ENCODE results near the gene CNGA3.
"Not testable (repeated sequence)": the region's sequence is repeated elsewhere in the genome, so short reads cannot be mapped to it uniquely, and the experiment has no call there.

The CNGA3 gene

DNA sequence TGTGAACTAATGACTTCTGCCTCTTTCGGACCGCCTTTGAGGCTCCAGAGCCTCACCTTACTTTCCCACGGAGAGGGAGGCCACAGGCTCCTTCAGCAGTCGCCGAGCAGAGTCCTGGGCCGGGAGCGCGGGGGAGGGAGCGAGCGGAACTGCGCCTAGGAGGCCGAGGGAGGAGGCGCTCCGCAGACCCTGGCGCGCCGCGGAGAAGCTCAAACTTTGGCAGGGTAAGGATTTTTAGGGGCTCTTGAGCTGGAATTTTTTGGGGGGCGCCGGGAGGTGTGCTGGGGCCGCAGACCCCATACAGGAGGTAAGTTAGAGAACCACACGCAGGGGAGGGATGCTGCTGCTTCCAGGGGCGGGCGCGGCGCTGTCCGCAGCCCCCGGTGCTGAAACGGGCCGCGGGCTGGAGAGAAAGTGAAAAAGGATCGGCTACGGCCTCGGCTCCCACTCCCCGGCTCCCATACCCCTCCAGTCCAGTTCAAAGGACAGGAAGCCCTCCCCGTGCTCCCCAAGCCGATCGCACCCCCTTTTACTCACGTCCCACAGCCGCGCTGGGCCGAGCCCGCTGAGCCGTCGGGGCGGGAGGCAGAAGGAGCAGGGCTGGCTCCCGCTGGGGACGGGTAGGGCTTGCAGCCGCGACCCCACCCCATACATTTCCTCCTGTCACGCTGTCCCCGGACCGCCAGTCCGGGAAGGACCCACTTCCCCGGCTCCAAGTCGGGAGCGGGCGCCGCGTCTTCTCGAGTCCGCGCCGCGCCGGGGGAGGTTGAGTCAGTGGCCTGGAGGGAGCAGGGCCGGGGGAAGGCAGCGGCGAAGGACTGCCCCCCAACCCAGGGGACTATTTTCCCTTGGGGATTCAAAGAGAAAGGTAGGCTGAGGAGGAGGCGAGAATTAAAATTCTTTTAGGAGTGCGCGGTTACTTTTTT is at the start of gene CNGA3:
TSS of gene CNGA3 (plus strand) at position 146 of the 926 bp plus-strand sequence. CDS start 23,520 bp downstream, outside the sequence.
- DNase-seq (ENCODE audit: low read depth in 1 of 2, low spot score in 1 of 2) = no peak

DNA sequence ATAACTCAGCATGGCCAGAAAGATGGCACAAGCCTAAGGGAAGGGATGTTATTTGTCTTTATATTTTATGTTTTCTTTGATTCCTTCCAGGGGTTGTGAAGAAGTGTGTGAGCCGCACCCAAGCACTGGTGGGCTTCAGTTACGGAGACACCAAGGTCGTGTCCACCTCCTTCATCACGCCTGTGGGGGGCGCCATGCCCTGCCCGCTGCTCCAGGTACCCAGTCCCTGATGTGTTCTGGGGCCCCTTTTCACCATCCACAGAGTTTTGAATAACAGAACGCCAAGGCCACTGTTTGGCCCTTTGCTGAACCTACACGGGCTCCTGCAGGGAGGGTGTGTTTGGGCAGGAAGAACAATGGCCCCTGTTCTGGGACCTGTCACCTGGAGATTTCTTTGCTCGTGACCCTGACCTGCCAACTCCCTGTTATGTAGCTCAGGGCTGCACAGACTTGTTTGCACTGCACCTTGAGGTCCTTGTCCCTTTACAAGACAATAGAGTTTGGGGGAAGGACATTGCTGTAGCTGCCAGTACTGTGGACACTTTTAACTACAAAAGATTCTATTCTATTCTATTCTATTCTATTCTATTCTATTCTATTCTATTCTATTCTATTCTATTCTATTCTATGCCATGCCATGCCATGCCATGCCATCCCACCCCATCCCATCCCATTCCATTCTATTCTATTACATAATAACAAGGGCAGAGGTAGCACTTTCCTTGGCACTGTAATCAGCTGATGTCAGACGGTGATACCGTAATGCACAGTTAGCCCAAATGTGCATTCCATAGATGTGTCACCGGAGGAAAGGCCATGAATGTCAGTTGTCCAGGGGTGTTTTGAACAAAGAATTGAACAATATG is 48.2 kb upstream of the CNGA3 start:
- DNase-seq (ENCODE audit: low read depth in 1 of 2, low spot score in 1 of 2) = no peak

DNA sequence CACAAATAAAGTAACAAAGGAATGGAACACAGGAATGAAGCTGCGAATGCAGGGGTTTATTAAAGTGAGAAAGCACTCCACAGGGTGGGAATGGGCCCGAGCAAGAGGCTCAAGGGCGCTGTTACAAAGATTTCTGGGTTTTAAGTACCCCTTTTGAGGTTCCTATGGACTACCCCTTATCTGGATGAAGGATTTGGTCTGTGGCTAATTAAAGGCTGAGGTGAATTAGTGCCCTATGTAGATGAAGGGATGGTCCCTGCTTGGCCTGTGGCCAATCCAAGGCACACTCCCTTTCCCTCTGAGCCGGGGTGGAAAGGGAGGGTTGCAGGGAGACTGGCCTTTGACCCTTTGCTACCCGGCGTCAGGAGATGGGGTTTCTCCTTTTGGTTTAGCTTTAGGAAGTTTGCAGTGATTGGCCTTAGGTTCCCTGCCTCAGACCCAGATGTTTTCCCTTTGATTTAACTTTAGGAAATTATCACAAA is 47.5 kb upstream of the CNGA3 start:
- DNase-seq (ENCODE audit: low read depth in 1 of 2, low spot score in 1 of 2) = no peak

DNA sequence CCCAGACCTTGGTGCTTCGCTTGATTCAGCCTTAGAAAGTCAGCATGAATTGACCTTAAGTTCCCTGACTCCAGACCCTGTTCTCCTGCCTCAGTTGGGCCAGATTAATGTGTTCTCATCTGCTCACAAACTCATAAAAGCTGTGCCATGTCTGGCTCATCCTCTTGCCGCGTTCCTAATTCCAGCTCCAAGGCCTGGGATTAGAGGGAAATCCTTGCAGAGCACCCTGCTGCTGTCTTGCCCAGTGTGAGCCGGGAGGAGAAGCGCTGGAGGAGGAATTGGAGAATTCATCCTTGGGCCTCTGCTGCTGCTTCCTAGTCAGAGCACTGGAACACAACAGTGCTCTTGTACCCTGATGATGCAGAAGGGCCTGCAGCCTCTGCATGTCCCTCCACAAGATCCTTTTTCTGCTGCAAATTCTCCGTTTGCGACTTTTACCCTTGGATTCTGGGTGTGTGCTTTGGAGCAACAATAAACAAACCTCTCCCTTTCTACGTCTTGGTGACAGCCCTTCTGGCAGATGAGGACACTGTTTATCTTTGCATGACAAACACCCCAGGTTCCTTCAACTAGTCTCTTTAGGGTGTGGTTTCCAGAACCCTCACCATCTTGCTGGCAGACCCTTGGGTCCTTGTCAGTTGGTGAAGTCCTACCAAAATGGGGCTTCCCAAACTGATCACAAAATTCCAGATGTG is 46.9 kb upstream of the CNGA3 start:
- no peak for DNase-seq (ENCODE audit: low read depth in 1 of 2, low spot score in 1 of 2)

DNA sequence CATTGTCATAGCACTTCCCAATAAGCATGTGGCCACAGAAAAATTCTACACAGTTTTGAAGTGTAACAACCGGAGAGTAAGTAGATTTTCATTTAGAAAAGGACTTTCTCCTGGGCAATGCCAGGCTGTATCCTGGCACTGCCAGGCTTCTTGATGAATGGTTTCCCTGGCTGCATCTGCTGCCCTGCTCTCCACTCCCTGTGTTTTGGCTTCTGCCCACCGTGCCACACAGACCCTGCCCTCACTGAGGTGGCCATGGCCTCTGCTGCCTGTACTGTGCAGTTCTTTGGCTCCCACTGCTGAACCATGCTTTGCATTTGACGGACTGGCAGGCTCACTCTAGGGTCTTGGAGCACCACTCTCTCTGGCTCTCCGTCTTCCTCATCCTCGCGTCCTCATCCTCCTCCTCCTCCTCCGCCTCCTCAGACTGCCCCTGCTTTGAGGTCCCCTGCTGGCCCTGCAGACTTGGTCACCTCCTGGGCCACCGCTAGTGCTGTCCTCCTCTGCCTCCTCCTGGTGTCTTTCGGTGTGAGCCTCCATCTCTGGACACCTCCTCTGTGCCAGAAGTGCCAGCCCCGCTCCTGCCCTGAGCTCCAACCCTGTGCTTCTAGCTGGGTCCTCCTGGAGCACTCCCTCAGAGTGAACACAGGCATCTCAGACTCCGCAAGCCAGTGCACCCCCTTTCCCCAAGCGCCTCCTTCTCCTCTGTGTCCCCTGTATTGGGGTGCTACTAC is 45.9 kb upstream of the CNGA3 start:
- DNase-seq (ENCODE audit: low read depth in 1 of 2, low spot score in 1 of 2) = no peak

DNA sequence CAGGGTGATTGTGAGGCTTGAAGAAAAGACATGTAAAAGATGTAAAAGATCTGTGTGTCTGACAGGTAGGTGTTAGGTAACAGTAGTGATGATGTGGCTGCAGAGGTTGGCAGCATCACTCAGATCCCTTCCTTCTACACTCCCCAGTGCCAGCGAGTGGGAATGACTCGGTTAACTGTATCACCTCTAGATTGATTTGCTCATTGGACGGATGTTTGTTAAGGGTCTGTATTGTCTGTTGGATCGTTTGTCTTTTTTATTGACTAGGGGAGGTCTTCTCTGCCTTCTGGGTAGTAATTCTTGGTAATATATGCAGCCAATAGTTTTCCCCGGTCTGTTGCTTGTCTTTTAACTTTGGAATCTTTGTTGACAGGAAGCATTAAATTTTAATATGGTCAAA is 44.8 kb upstream of the CNGA3 start:
- no peak for DNase-seq (ENCODE audit: low read depth in 1 of 2, low spot score in 1 of 2)

DNA sequence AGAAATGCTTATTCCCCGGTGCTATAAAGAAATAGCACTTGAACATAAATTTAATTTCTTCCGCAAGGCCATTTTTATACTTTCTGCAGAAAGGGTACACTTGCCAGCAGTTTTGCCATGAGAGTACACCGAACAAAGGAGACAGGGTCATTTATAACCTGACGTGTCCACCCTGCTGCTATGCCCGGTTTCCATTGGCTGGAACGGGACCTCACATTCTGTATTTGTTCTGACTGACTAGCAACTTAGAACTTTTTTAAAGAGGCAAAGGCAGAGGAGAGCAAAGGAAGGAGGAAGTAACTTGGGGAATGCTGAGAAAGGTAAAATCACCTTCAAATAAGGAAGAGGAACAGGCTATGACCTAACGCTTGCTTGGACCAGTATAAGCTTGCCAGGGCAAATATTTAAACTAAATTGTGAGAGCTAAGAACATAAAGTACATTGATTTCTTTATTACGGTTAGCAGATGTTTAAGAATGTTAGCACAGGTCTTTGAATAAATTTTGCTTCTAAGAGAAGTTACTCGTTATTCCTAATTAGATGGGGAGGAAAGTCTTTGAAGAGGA is 39.0 kb upstream of the CNGA3 start:
- not testable (repeated sequence) for DNase-seq (ENCODE audit: low read depth in 1 of 2, low spot score in 1 of 2)

DNA sequence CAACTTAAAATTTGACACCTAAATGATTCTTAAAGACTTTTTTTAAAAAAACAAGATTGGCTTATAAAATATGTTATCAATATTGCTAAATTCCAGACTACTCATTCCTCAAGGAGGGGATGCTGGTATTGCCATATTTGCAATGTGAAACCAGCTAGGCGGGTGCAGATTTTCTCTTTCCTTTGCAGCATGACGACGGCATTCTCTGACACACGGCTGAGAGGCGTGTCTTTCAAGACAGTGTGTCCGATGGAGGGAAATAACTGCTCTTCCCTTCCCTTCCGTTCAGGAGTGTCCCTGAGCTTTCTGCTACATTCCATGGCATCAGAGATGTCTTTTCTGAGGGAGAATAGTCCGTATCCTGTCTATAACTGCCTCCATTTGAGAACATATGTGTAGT is 38.2 kb upstream of the CNGA3 start:
- DNase-seq (ENCODE audit: low read depth in 1 of 2, low spot score in 1 of 2) = no peak

DNA sequence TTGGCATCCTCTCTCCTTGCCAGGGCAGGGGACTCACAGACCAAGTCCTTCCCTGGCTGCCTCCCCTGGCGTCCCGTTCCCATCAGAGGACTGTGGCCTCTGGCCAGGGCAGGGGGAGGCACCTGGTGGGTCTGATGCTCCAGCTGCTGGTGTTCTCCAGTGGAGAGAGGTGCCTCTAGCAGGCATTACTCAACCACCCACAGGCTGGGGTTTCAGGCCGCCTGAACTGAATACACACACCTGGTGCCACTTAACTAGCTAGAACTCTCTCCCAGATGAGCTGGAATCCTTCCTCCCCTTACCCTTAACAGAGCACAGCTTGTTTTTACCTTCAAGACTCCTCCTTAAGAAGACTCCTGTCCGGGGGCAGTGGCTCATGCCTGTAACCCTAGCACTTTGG is 37.7 kb upstream of the CNGA3 start:
- DNase-seq (ENCODE audit: low read depth in 1 of 2, low spot score in 1 of 2) = no peak

DNA sequence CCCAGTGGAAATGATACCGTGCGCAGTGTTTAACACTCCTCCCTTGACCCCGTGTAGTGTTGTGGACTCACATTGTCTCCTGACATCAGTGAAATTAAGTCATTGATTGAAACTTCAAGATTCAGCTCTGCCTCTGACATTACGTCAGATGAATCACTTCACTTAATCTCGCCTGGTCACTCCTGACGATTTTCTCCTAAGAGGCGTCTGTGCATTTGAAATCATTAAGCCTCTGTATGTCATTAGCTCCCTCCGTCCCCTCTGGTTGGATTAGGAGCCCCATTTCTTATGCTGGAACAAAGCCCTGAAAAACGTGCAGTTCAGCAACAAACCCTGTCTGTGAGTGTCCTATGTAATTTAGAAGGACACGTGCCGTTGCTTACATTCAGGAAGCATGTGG is 36.7 kb upstream of the CNGA3 start:
- no peak for DNase-seq (ENCODE audit: low read depth in 1 of 2, low spot score in 1 of 2)

DNA sequence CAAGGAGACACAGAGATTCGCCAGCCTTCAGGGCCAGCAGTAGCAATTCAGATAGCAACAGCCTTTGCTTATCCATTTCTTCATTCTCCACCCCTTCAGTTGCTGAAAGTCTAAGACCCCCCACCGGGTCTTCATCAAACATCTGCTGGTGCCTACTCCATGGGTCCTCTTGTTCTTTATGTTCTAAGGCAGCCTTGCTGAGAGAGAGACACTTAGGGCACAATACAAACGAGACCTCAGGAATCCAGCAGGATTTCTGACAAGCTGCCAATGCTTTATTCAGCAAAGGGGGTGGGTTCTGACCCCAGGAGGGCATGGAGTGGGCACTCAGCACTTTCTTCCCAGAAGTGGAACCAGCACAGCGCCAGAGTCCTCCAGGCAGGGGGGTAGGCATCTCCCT is 36.2 kb upstream of the CNGA3 start:
- no peak for DNase-seq (ENCODE audit: low read depth in 1 of 2, low spot score in 1 of 2)

DNA sequence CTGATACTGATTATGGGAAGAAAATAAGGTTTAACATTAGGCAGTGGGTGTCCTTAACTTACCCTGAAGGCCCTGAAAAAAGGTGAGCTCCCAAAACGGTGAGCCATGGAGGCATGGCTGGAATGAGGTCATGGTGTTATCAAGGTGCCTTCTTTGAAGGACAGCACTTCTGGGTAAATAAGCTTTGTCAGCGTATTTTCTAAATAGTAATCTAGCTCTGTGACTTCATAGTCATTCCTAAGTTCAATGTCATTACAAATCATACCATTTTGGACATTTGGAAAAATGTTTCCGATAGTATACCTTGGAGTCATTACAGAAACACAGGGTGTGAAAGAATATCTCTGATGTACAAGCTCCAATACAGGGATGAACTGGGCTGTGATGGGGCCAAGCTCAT is 35.2 kb upstream of the CNGA3 start:
- no peak for DNase-seq (ENCODE audit: low read depth in 1 of 2, low spot score in 1 of 2)

DNA sequence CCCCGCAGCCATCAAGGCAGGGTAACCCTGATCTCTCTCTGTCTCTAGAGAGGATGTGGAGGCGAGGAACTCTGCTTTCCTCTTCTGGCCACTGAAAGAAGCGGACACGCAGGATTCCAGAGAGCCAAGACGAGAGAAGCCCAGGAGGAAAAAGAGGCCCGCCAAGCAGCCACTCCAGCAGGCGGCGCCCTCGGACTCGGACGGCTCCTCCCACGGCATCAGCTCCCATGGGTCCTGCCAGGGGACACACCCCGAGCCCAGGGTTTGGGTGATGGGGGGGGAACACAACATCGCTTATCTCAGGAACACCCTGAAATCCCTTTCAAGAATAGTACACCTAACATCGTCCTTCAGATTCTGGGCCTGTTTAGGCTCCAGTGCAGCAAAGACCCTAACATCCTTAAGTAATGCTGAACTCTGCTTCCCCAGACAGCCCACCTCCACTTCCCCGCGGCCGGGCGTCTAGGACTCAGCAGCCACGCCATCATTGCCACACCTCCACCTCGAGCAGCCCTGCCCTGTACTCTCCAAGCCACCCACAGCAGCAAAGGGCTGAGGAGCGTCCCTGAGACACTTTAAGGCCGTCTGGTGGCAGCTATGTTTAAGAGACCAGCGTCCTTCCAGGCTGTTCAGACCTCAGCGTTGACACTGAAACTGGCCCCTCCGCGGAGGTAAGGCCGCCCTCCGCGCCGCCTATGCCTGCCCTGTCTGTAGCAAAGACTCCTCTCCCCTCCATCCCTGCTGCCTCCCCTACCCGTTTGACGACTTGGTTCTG is 34.3 kb upstream of the CNGA3 start:
- DNase-seq (ENCODE audit: low read depth in 1 of 2, low spot score in 1 of 2) = no peak

DNA sequence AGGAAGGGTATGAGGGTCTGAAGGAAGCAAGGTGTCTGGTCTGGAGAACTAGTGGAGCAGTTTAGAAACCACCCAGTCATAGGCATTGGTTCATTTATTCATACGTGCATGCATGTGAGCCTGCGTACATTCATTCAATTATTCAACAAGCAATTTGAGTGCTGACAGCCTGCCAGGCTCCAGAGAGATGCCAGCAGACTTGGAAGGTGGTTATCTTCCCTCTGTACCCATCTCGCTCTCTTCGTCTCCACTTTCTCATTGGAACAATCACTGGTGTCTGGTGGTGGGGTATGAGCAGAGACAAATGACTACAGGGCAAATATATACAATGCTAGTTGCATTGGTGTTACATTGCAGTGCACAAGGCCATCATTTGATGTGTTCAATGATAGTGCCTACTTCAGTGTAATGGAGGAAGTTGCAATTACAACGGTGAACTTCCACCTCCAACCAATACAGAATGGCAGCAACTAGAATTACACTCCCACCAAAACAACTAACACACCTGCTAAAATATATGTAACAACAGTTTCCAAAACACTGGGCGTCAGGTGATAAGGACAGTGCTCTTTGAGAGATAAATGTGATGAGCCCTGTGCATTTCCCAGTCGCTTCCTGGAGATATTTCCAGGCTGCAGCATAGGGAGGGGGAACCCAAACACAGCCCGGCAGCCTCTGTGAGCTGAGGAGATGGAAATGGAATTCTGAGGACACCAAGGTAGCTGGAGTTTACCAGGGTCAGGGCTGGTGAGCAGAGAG is 32.6 kb upstream of the CNGA3 start:
- DNase-seq (ENCODE audit: low read depth in 1 of 2, low spot score in 1 of 2) = no peak

DNA sequence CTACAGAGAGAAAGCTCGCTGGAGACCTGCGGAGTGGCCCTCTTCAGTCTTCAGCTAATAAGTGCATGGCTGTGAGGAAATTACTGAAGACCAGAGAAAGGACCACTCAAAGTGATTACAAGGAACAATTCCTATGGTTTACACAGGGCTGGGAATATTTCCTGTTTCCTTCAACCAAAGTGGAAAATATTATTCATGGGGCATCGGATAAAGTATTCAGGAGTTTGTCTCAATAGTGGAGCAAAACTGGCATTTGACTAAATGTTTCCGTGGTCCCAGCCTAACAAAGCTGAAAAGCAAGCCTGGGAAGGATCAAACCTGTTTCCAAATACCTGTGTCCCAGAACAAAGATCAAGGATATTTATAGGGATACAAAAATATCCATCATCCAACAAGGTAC is 32.0 kb upstream of the CNGA3 start:
- DNase-seq (ENCODE audit: low read depth in 1 of 2, low spot score in 1 of 2) = no peak

DNA sequence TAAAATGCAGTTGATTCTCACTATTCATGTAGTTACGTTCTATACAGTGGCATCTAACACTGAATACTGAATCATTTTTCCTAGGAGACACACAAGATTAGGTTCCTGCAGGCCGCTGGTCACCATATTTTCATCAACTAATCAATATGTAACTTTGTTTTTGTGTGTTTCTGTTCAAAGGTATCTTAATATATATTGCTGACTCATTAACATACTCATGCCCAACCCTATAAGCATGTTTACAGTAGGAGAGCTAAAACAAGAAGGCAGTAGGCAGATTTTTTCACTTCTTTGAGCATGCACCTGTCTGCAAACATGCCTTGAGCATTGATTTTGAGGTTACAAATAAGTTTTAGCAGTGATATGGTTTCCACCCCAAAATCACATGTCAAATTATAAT is 30.3 kb upstream of the CNGA3 start:
- DNase-seq (ENCODE audit: low read depth in 1 of 2, low spot score in 1 of 2) = no peak

DNA sequence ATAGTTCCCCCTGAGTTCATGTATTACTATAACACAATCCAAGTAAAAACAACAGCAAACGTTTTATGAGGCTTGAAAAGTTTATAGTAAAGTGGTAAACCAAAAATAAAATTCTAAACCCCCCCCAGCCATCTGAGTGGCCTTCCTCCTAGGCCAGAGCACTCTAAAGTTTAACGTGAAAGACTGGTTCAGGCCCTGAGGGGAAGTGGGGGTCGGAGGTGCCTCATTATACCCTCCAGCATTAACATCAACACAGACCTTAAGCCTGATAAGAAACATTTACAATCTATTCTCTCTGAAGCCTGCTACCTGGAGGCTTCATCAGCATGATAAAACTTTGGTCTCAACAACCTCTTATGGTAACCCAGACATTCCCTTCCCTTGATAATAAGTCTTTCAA is 29.0 kb upstream of the CNGA3 start:
- DNase-seq (ENCODE audit: low read depth in 1 of 2, low spot score in 1 of 2) = no peak

DNA sequence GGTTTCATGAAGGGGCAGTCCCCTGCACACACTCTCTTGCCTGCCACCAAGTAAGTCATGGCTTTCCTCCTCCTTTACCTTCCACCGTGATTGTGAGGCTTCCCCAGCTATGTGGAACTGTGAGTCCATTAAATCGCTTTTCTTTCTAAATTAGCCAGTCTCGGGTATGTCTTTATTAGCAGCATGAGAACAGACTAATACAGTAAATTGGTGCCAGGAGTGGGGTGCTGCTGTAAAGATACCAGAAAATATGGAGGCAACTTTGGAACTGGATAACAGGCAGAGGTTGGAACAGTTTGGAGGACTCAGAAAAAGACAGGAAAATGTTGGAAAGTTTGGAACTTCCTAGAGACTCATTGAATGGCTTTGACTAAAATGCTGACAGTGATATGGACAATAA is 26.1 kb upstream of the CNGA3 start:
- not testable (repeated sequence) for DNase-seq (ENCODE audit: low read depth in 1 of 2, low spot score in 1 of 2)

DNA sequence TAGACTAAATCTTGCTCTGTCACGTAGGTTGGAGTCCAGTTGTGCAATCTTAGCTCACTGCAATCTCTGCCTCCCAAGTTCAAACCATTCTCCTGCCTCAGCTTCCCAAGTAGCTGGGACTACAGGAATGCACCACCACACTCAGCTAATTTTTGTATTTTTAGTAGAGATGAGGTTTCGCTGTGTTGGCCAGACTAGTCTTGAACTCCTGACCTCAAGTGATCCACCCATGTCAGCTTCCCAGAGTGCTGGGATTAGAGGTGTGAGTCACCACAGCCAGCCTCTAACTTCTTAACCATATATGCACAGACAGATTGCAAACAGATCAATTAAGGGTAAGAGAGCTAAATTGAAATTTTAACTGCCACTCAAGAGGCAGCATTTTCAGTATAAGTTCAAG is 22.1 kb upstream of the CNGA3 start:
- no peak for DNase-seq (ENCODE audit: low read depth in 1 of 2, low spot score in 1 of 2)
